ENCODE measurements around the gene DUXB.

The DUXB gene

DNA sequence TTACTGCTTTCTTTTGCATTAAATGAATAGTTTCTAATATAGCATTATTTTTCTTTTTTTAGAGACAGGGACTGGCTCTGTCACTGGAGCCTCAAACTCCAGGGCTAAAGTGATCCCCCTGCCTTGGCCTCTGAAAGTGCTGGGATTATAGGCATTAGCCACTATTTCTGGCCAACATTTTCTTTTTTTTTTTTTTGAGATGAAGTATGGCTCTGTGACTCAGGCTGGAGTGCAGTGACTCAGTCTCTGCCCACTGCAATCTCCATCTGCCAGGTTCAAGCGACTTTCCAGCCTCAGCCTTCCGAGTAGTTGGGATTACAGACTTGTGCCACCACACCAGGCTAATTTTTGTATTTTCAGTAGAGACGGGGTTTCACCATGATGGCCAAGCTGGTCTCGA is 2.0 kb upstream of the DUXB start:
- H3K4me3 ChIP-seq (replicated peaks; ENCODE audit: insufficient read depth, low read length) = no peak overlapping the region
- H3K27me3 ChIP-seq (ENCODE audit: insufficient read depth, poor library complexity, severe bottlenecking) = no peaks in the 10 kb centered on the region
- H3K27ac ChIP-seq (replicated peaks) = no peak overlapping the region
- no peak for TF ChIP-seq GABPA (IDR thresholded peaks at IDR 0.05; ENCODE audit: low read depth)
- no peak for TF ChIP-seq POLR2AphosphoS5 (IDR thresholded peaks at IDR 0.05; ENCODE audit: low read depth)
- TF ChIP-seq, protein P1, sequence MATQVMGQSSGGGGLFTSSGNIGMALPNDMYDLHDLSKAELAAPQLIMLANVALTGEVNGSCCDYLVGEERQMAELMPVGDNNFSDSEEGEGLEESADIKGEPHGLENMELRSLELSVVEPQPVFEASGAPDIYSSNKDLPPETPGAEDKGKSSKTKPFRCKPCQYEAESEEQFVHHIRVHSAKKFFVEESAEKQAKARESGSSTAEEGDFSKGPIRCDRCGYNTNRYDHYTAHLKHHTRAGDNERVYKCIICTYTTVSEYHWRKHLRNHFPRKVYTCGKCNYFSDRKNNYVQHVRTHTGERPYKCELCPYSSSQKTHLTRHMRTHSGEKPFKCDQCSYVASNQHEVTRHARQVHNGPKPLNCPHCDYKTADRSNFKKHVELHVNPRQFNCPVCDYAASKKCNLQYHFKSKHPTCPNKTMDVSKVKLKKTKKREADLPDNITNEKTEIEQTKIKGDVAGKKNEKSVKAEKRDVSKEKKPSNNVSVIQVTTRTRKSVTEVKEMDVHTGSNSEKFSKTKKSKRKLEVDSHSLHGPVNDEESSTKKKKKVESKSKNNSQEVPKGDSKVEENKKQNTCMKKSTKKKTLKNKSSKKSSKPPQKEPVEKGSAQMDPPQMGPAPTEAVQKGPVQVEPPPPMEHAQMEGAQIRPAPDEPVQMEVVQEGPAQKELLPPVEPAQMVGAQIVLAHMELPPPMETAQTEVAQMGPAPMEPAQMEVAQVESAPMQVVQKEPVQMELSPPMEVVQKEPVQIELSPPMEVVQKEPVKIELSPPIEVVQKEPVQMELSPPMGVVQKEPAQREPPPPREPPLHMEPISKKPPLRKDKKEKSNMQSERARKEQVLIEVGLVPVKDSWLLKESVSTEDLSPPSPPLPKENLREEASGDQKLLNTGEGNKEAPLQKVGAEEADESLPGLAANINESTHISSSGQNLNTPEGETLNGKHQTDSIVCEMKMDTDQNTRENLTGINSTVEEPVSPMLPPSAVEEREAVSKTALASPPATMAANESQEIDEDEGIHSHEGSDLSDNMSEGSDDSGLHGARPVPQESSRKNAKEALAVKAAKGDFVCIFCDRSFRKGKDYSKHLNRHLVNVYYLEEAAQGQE (IDR thresholded peaks at IDR 0.05; ENCODE audit: insufficient replicate concordance, low read depth) = no peak
- TF ChIP-seq SPI1 (IDR thresholded peaks at IDR 0.05; ENCODE audit: borderline replicate concordance, low read depth) = no peak
- no peak for TF ChIP-seq CTCF (IDR thresholded peaks at IDR 0.05; ENCODE audit: insufficient read depth, low read length)
- DNase-seq (ENCODE audit: low read depth in 1 of 2, low spot score in 1 of 2) = no peak

GRCh38 chr16:75702242-75702641 is 981 bp upstream of the DUXB start:
- TF ChIP-seq CTCF (IDR thresholded peaks at IDR 0.05; ENCODE audit: insufficient read depth, low read length) (no peak), POLR2AphosphoS5 (IDR thresholded peaks at IDR 0.05; ENCODE audit: low read depth) (no peak), GABPA (IDR thresholded peaks at IDR 0.05; ENCODE audit: low read depth) (no peak), SPI1 (IDR thresholded peaks at IDR 0.05; ENCODE audit: borderline replicate concordance, low read depth) (no peak)
- TF ChIP-seq, protein P1 (IDR thresholded peaks at IDR 0.05; ENCODE audit: insufficient replicate concordance, low read depth) = no peak
- no peak for DNase-seq (ENCODE audit: low read depth in 1 of 2, low spot score in 1 of 2)
- Histone ChIP-seq H3K27ac (replicated peaks) (no peak overlapping the region), H3K27me3 (ENCODE audit: insufficient read depth, poor library complexity, severe bottlenecking) (no peaks in the 10 kb centered on the region), H3K4me3 (replicated peaks; ENCODE audit: insufficient read depth, low read length) (no peak overlapping the region)

GRCh38 chr16:75697571-75697970 is 3.7 kb downstream of the DUXB start:
- H3K4me3 ChIP-seq (replicated peaks; ENCODE audit: insufficient read depth, low read length) = no peak overlapping the region
- DNase-seq (ENCODE audit: low read depth in 1 of 2, low spot score in 1 of 2) = no peak
- H3K27ac ChIP-seq (replicated peaks) = no peak overlapping the region
- H3K27me3 ChIP-seq (ENCODE audit: insufficient read depth, poor library complexity, severe bottlenecking) = no peaks in the 10 kb centered on the region
- TF ChIP-seq, protein P1 (IDR thresholded peaks at IDR 0.05; ENCODE audit: insufficient replicate concordance, low read depth) = no peak
- TF ChIP-seq SPI1 (IDR thresholded peaks at IDR 0.05; ENCODE audit: borderline replicate concordance, low read depth) (no peak), POLR2AphosphoS5 (IDR thresholded peaks at IDR 0.05; ENCODE audit: low read depth) (no peak), CTCF (IDR thresholded peaks at IDR 0.05; ENCODE audit: insufficient read depth, low read length) (no peak)

Data from HL-60 (cell line).